Right lobe of liver (tissue), 4 donors: ENCODE results near the gene SKAP2.

ENCODE experiments used
- CTCF ChIP-seq, 4 donors: fragments of 200-600 bp in 3 of 4; fragments of 450-650 bp in 1 of 4; IDR thresholded peaks; one replicate each; pipeline versions ENCODE4 v1.5.1 to v1.8.0; 2016 to 2022; ENCODE audit warnings: antibody characterized with exemption in 4 of 4, mild to moderate bottlenecking in 2 of 4
- POLR2A ChIP-seq: fragments of 450-650 bp; IDR thresholded peaks from one replicate; pipeline ENCODE4 v1.6.1; 2017; ENCODE audit warnings: antibody characterized with exemption, mild to moderate bottlenecking
- donor health status: DM: no; HTN: no; CAD: no.
- donor health status: DM: no; HTN: no; CAD: no.
- donor health status: DM: no; HTN: yes; CAD: no.

DNA sequence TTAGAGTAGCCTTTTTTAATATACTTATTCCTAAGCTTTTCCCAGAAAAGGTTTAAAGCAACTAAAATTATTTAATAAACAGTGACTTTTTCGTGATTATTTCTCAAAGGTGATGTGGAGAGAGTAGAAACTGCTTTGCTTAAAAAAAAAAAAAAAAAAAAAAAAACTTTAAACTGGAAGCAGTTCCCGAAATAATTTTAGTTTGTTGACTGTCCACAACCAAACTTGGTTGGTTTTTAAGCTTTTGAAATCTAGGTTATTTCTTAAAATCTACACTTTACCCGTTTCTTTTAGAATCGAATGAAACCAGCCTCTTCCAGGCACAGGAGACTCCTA is 7.3 kb downstream of the SKAP2 start:
- TF ChIP-seq CTCF (IDR thresholded peaks at IDR 0.05) (no peak), POLR2A (no peak)
